HT1080 (cell line): ENCODE results near the gene NFATC4. TPM values are rescaled to one million over a fixed set of nuclear protein-coding genes. Genes with fewer than 3 reads are reported as not detected.
A peak's percentile ranks its signal among the peaks of the same experiment; 100 is the strongest.
"Not testable (repeated sequence)": the region's sequence is repeated elsewhere in the genome, so short reads cannot be mapped to it uniquely, and the experiment has no call there.

ENCODE experiments used
- DNase-seq: peaks from one replicate; pipeline ENCODE4 v3.0.0-alpha.2; 2015; ENCODE audit warnings: low read depth
- total RNA-seq: library from RNA; depleted of rRNA; stranded (reverse); fragments of >200 nt; shearing (Covaris generic); gene quantifications from 2 replicates; pipeline ENCODE4 v1.2.3, GENCODE V29; 2014

NFATC4 gene
- total RNA-seq, 1 experiment from 2014 or later, result 0.32 TPM

GRCh38 chr14:24387579-24387978, 19.6 kb downstream of the NFATC4 start:
- DNase-seq, result not testable (repeated sequence)

- DNase-seq, result no peak
These were observed 20.6 kb downstream of the NFATC4 start for GRCh38 chr14:24388474-24389179.

- no peak for DNase-seq
These were observed 21.4 kb downstream of the NFATC4 start for GRCh38 chr14:24389226-24389848.

- no peak for DNase-seq
These were observed 22.9 kb downstream of the NFATC4 start for GRCh38 chr14:24390701-24391468.

- peak; percentile 46 for DNase-seq
These were observed 24.5 kb downstream of the NFATC4 start for GRCh38 chr14:24392325-24393091.

GRCh38 chr14:24394275-24394674, 26.3 kb downstream of the NFATC4 start:
- DNase-seq, result no peak

GRCh38 chr14:24395609-24396582, 27.9 kb downstream of the NFATC4 start:
- DNase-seq, result no peak

GRCh38 chr14:24397639-24398292, 29.8 kb downstream of the NFATC4 start:
- DNase-seq, result no peak

GRCh38 chr14:24398293-24398652, 30.3 kb downstream of the NFATC4 start:
- DNase-seq, result no peak

GRCh38 chr14:24398653-24399446, 30.9 kb downstream of the NFATC4 start, which contains the start of gene NYNRIN:
Gene NYNRIN, plus strand, starts transcription at chr14:24399003. Its CDS starts 244 bp downstream, at chr14:24399247.
- DNase-seq, result no peak

- no peak for DNase-seq
These were observed 31.5 kb downstream of the NFATC4 start for GRCh38 chr14:24399447-24399822.

GRCh38 chr14:24399999-24400718, 32.2 kb downstream of the NFATC4 start:
- no peak for DNase-seq

GRCh38 chr14:24401810-24402702, 34.1 kb downstream of the NFATC4 start:
- DNase-seq, result no peak

GRCh38 chr14:24403294-24403998, 35.5 kb downstream of the NFATC4 start:
- DNase-seq, result no peak

- DNase-seq, result no peak
These were observed 36.8 kb downstream of the NFATC4 start for GRCh38 chr14:24404814-24405213.

GRCh38 chr14:24406416-24406815, 38.4 kb downstream of the NFATC4 start:
- no peak for DNase-seq
